OCI-M1 (cell line): Measurements from ENCODE around the gene NUP37.
"Not testable (repeated sequence)": the region's sequence is repeated elsewhere in the genome, so short reads cannot be mapped to it uniquely, and the experiment has no call there.

Experiments
- DNase-seq: peaks from one replicate; lab custom pipeline; 2025; lab: John Stamatoyannopoulos, UW

The NUP37 gene

DNA sequence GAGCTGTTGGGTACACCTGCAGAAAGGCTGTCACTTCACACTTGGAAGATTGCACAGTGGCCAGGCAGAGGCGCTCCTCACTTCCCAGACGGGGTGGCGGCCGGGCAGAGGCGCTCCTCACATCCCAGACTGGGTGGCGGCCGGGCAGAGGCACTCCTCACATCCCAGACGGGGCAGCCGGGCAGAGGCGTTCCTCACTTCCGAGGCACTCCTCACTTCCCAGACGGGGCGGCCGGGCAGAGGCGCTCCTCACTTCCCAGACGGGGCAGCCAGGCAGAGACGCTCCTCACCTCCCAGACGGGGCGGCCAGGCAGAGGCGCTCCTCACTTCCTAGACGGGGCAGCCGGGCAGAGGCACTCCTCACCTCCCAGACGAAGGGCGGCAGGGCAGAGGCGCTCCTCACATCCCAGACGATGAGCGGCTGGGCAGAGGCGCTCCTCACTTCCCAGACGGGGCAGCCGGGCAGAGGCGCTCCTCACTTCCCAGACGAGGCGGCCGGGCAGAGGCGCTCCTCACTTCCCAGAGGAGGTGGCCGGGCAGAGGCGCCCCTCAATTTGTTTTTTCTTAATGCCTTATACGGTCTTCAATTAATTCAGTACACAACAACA is 30.6 kb downstream of the NUP37 start:
- not testable (repeated sequence) for DNase-seq

DNA sequence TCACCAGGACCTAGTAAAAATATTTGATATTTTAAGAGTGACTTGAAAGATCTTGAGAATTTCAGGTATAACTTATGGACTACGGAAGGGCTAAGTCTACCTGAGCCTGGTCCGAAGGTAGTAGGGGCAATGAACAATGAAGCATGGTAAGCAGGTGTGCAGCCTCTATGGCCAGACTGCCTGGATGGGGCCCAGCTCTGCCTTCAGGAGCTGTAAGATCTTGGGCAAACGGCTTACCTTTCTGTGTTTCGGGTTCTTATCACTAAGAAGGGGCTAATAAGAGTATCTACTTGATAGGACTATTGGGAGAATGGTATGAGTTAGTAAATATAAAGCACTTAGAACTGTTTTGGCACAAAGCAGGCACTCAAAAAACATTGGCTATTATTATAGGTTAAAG is 39.1 kb downstream of the NUP37 start:
- no peak for DNase-seq

GRCh38 chr12:102072092-102072491 is 47.8 kb downstream of the NUP37 start:
- DNase-seq, result not testable (repeated sequence)

DNA sequence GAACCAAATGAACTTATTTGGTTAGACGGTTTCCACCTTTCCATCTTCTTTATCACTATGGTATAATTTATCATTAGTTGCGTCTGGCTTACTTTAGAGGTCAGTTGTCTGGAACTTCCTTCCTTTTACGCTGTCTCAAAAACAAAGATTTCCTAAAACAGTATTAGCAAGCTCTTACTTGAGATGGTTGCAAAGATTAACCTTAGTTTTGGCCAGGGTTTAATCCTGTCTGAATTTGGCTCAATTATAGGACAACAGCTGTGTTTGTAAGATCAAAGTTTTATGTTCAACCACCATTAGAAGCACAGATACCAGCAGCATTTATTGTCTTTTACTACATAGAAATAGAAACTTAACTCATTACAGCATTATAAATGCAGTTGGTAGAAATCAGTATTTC is 50.2 kb downstream of the NUP37 start:
- no peak for DNase-seq

DNA sequence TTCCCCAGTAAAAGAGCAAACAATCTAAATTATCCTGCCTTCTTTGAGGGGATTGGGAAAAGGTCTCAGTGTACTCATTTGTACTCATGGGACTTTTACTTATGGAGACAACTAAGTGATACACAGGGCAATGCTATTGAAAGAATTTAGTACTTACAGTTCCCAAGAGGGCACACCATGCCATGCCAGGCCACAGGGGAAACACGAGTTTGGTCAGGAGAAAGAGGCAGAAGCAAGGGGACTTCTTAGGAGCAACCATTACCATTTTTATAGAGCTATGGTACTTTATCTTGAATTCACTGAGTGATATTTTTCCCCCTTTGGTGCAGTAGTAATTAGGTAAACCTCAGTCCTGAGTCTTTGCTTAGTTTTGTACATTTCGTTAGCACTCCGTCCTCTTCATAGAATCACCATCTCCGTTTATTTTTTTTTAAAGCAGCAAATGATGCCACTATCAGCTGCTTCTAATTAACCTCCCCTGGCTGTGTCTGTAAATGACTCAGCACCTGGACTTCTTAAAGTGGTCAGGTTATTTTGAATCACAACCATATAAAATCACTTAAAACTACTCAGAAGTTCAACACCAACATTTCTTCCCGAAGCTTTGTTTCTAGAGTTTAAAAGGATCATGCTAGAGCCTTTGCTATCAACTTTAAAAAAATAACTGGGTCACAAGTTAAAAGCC is 52.2 kb downstream of the NUP37 start:
- DNase-seq, result no peak

GRCh38 chr12:102064476-102064875 is 55.4 kb downstream of the NUP37 start:
- DNase-seq, result no peak

DNA sequence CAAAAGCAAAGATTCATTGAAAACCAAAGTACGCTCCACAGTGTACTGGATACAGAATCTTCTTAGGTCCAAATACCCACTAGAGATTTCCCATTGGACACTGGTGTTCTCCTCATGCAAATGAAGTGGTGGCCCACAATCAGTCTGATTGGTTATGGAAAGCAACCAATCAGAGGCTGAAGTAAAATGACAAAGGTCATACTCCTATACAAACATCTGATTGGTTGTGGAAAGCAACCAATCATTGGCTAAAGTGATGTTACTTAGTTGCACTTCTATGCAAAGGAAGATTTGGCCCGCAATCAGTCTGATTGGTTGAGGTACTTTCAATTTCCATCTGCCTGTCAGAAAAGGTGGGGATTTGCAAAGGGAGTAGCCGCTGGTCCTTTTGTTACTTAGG is 56.8 kb downstream of the NUP37 start:
- DNase-seq, result peak; percentile 93

GRCh38 chr12:102062419-102062806 is 57.5 kb downstream of the NUP37 start:
- no peak for DNase-seq

- peak; percentile 97 for DNase-seq
Observed at GRCh38 chr12:102061560-102062418, 58.1 kb downstream of the NUP37 start, which contains the start of gene WASHC3. Gene WASHC3, minus strand, starts transcription at chr12:102061991. Its CDS starts 29 bp downstream, at chr12:102061962.

DNA sequence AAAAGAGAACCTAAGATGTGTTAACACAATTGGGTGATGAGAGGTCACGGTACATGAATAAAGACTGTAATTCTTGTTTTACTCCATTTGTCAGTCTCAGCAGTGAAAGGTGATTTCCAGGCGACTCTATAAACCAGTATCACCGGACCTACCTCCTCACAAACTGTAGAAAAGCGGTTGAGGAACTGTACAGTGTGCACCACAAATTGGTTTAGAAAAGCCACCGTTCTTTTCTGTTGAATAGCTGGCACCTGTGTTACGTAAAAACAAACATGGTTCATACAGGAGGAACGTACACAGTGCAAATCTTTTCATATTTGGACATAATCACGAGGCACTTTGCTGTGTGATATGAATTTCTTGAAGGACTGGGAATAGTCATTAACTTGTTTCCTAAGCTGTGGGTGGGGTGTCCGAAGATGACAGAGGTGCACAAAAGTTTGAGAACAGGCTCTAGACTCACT is 58.8 kb downstream of the NUP37 start:
- DNase-seq, result peak; percentile 48

- peak; percentile 17 for DNase-seq
Observed at GRCh38 chr12:102059343-102059742, 60.6 kb downstream of the NUP37 start.

- no peak for DNase-seq
Observed at GRCh38 chr12:102054345-102054744, 65.6 kb downstream of the NUP37 start.

DNA sequence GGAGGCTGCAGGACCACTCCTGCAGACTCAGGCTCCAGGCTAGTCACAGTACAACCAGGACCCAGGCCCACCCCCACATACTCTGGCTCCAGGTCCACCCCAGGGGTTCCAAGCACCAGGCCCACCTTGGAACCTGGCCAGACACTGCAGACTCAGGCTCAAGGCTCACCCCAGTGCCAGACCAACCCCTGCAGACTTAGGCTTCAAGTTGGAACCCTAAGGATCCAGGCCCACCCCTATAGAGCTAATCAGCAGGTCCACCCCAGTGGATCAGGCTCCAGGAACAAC is 66.9 kb downstream of the NUP37 start:
- DNase-seq, result no peak

DNA sequence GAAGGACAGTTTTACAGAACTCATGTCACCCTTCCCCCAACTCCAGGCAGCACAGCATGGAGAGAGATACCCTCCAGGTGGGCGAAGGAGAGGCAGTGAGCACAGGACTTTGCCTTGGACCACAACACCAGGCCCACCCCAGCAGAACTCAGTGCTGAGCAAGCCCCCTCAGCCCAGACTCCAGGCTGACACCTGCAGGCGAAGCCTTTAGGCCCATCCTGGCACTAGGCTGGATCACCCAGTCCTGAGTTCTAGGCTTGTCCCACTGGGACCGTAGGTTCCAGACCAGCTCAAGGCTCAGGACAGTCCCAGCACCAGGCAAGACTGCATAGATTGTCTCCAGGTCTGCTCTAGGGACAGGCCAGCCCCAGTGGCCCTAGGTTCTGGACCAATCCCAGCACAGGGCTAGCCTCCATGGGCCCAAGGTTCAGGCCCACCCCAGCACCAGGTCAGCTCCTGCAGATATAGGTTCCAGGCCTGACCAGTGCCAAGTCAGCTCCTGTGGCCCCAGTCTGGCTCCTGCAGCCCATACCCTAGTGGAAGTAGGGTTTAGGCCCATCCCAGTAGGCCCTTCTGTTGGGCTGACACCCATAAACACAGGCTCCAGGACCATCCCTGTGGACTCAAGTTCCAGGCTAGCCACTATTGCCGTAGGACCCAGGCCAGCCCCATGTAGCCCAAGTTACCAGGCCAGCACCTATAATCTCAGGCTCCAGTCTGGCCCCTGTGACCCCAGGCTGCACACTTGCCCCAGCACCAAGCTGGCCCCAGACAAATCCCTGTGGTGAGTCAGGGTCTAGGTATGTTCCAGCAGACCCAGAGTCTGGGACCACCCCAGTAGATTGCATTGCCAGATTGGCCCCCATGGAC is 67.5 kb downstream of the NUP37 start:
- DNase-seq, result no peak

- DNase-seq, result peak; percentile 38
Observed at GRCh38 chr12:102051431-102051965, 68.4 kb downstream of the NUP37 start.

- DNase-seq, result peak; percentile 55
Observed at GRCh38 chr12:102050660-102051430, 69.1 kb downstream of the NUP37 start.

DNA sequence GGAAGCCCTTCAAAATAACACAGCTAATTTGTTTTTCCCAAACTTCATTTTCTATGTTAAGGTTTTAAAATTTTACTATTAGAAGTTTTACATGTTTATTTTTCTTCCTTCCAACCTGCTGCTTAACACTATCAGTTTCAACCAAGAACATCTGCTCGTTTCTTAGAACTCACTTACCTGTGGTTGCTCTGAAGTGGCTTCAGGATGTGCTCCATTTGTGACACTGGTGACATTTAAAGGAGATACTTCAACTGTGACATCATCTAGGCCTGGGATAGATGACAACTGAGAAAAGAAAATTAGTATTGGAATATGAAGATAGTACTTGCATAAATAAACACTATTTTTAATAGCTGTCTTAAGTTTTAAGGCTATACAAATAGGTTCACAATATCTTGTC is 76.0 kb downstream of the NUP37 start:
- no peak for DNase-seq

GRCh38 chr12:102033991-102034745 is 85.7 kb downstream of the NUP37 start:
- peak; percentile 72 for DNase-seq

DNA sequence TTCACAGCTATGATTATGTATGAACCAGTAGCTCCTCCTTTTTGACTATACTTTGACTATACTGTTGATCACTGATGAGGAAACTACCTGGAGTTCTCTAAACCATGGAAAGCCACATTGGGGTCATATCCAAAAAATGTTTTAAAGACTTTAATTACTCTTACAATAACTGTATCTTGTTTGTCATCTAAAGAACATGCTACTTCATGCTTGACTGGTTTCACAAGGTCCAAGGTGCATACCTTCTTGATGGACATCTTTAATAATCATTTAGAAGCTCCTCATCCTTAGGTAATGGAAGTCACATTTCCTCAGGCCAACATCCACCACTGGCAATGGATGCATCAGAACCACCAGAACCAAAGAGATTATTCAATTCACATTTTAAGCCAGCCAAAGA is 88.1 kb downstream of the NUP37 start:
- no peak for DNase-seq

DNA sequence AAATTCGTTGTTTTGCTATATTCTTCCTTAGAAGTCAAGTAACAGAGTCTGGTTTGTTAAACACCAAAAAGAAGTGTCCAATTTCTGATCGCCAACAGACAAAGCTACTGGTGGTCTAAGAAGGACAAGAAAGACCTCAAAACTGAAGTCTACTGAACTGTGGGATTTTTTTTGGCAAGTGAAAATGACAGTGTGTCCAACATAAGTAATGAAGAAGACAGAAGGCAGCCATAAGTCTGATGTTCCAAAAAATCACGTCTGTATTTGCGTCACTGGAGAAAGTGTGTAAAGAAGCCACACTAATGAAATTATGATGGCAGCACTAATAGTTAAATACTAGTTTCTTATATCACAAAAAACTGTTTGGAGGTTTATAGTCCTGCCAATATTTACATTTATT is 90.8 kb downstream of the NUP37 start:
- DNase-seq, result no peak
